Muscle layer of duodenum (tissue), 2 donors: ENCODE measurements around the gene MSH3.

ENCODE experiments used
- H3K27ac ChIP-seq: one replicate; pipeline ENCODE4 v1.7.0; 2013; ENCODE audit warnings: mild to moderate bottlenecking, low read length
- H3K27me3 ChIP-seq: one replicate; pipeline ENCODE4 v1.7.0; 2013; ENCODE audit warnings: low read depth, mild to moderate bottlenecking, control low read depth, low read length
- H3K36me3 ChIP-seq, 2 donors: one replicate each; pipeline ENCODE4 v1.7.0; 2013; ENCODE audit warnings: low read length in 2 of 2, control low read depth in 1 of 2, mild to moderate bottlenecking in 1 of 2; ENCODE audit not compliant: insufficient read depth in 2 of 2, control insufficient read depth in 1 of 2
- H3K4me1 ChIP-seq, 2 donors: one replicate each; pipeline ENCODE4 v1.7.0; 2013; ENCODE audit warnings: low read length in 2 of 2, mild to moderate bottlenecking in 2 of 2, control low read depth in 1 of 2, moderate library complexity in 1 of 2; ENCODE audit not compliant: insufficient read depth in 2 of 2, control insufficient read depth in 1 of 2
- H3K4me3 ChIP-seq, 2 donors: one replicate each; pipeline ENCODE4 v1.7.0; 2013; ENCODE audit warnings: low read length in 2 of 2, low read depth in 1 of 2, mild to moderate bottlenecking in 1 of 2
- H3K9me3 ChIP-seq, 2 donors: one replicate each; pipeline ENCODE4 v1.7.0; 2013; ENCODE audit warnings: low read length in 2 of 2, control low read depth in 1 of 2, mild to moderate bottlenecking in 1 of 2; ENCODE audit not compliant: control insufficient read depth in 1 of 2
- donor health status: healthy.

The MSH3 gene

DNA sequence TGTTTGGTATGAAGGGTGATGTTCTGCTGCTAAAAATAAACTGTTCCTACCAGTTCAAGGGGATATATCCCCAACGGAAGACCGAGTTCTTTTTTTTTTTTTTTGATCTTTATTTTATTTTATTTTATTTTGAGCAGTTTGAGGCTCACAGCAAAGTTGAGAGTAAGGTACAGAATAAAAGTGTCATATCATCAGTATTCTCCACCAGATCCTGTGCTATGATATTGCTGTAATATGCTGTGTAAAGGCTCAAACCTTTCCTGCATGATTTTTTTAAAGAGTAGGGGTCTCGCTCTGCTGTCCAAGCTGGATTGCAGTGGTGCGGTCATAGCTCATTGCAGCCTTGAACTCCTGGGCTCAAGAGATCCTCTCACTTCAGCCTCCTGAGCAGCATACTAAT, 35.2 kb downstream of the MSH3 start:
- Histone ChIP-seq H3K36me3 (no peaks in the 10 kb centered on the region), H3K27me3 (no peaks in the 10 kb centered on the region), H3K9me3 (no peaks in the 10 kb centered on the region), H3K27ac (no peak overlapping the region), H3K4me3 (no peak overlapping the region), H3K4me1 (no peaks in the 10 kb centered on the region)

GRCh38 chr5:80695666-80696065, 41.2 kb downstream of the MSH3 start:
- Histone ChIP-seq H3K27ac (no peak overlapping the region), H3K4me1 (no peaks in the 10 kb centered on the region), H3K9me3 (no peaks in the 10 kb centered on the region), H3K36me3 (no peaks in the 10 kb centered on the region), H3K4me3 (no peak overlapping the region), H3K27me3 (no peaks in the 10 kb centered on the region)

DNA sequence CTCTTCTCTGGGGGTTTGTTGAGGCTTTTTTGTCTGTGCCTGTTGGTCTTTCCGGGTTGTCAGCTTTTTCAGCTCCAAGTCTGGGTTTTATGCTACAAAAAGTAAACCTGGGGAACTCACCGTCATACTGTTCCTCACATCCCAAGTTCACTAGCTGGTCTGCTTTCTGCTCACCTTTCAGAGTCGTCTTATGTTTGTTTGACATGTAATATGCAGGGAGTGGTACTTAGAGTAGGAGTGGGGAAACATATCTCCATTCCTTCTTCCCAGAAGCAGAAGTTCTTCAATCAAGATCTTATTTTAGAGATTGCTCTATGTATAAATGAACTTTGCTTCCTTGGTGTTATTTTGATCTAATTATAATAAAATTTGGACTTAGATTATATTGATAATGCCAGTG, 42.0 kb downstream of the MSH3 start:
- H3K4me3 ChIP-seq: no peak overlapping the region
- peaks cover 3 to 5% of the 10 kb centered on the region in 2 donors for H3K36me3 ChIP-seq
- H3K4me1 ChIP-seq: no peaks in the 10 kb centered on the region
- H3K9me3 ChIP-seq: no peaks in the 10 kb centered on the region
- H3K27me3 ChIP-seq: no peaks in the 10 kb centered on the region
- no peak overlapping the region for H3K27ac ChIP-seq

DNA sequence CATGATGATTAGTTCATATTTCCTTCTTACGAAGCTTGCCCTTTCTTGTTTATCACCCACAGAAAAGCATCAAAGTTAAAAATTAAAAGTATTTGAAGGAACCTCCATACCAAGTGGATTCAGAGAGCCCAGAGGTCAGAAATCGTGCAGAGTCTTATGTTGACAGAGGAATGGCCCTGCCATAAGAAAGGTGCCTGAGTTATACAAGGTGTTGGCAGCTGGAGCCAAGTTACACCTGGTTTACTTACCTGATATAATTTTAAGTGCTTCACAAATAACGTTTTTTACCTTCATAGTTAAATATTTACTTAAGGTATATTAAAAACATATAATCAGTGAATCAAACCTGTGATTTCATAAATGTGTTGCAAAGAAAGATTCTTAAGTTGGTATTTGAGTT, 42.6 kb downstream of the MSH3 start:
- Histone ChIP-seq H3K9me3 (no peaks in the 10 kb centered on the region), H3K4me1 (no peaks in the 10 kb centered on the region), H3K27ac (no peak overlapping the region), H3K36me3 (peaks cover 3 to 8% of the 10 kb centered on the region in 2 donors), H3K27me3 (no peaks in the 10 kb centered on the region), H3K4me3 (no peak overlapping the region)

- no peak overlapping the region for H3K4me3 ChIP-seq
- H3K9me3 ChIP-seq: no peaks in the 10 kb centered on the region
- no peaks in the 10 kb centered on the region for H3K27me3 ChIP-seq
These were observed 43.9 kb downstream of the MSH3 start for GRCh38 chr5:80698369-80698768.

GRCh38 chr5:80701597-80701996, 47.1 kb downstream of the MSH3 start:
- Histone ChIP-seq H3K27me3 (no peaks in the 10 kb centered on the region), H3K4me1 (no peaks in the 10 kb centered on the region), H3K36me3 (peaks cover 14 to 19% of the 10 kb centered on the region in 2 donors), H3K4me3 (no peak overlapping the region), H3K27ac (no peak overlapping the region), H3K9me3 (no peaks in the 10 kb centered on the region)

More at GRCh38 chr5:80698369-80698768, 43.9 kb downstream of the MSH3 start:
- H3K27ac ChIP-seq: no peak overlapping the region
- H3K4me1 ChIP-seq: no peaks in the 10 kb centered on the region
- H3K36me3 ChIP-seq: peaks cover 3 to 14% of the 10 kb centered on the region in 2 donors

DNA sequence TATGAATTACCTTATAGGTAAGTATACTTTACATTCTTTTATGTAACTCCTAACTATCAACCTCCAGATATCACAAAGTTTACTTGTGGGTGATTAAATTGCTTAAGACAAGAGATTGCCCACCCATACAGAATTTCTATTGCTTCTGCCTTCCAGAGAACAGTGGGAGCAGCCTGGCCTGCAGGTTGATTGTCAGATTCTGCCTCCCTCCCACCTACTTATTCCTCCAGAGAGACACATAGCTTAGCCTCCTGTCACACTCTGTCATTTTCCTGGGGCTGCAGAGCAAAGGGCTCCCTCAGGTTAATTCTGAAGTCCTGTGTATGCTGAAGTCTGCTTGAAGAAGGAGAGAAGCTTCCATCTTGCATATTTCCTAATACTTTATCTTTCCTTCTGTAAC, 48.8 kb downstream of the MSH3 start:
- H3K27ac ChIP-seq: no peak overlapping the region

GRCh38 chr5:80703747-80704146, 49.3 kb downstream of the MSH3 start:
- Histone ChIP-seq H3K27me3 (no peaks in the 10 kb centered on the region), H3K4me1 (no peaks in the 10 kb centered on the region), H3K9me3 (no peaks in the 10 kb centered on the region), H3K36me3 (peaks cover 14 to 19% of the 10 kb centered on the region in 2 donors), H3K4me3 (no peak overlapping the region), H3K27ac (no peak overlapping the region)

More for the DNA sequence above, 48.8 kb downstream of the MSH3 start:
- Histone ChIP-seq H3K9me3 (no peaks in the 10 kb centered on the region), H3K27me3 (no peaks in the 10 kb centered on the region), H3K4me3 (no peak overlapping the region), H3K4me1 (no peaks in the 10 kb centered on the region), H3K36me3 (peaks cover 14 to 19% of the 10 kb centered on the region in 2 donors)

GRCh38 chr5:80704221-80704620, 49.8 kb downstream of the MSH3 start:
- Histone ChIP-seq H3K36me3 (peaks cover 14 to 19% of the 10 kb centered on the region in 2 donors), H3K27me3 (no peaks in the 10 kb centered on the region), H3K4me1 (no peaks in the 10 kb centered on the region), H3K9me3 (no peaks in the 10 kb centered on the region), H3K4me3 (no peak overlapping the region), H3K27ac (no peak overlapping the region)

- Histone ChIP-seq H3K27ac (no peak overlapping the region), H3K27me3 (no peaks in the 10 kb centered on the region), H3K9me3 (no peaks in the 10 kb centered on the region), H3K4me1 (no peaks in the 10 kb centered on the region), H3K36me3 (peaks cover 14 to 19% of the 10 kb centered on the region in 2 donors), H3K4me3 (no peak overlapping the region)
These were observed 50.8 kb downstream of the MSH3 start for GRCh38 chr5:80705216-80705769.

GRCh38 chr5:80705801-80706200, 51.3 kb downstream of the MSH3 start:
- Histone ChIP-seq H3K4me3 (no peak overlapping the region), H3K27me3 (no peaks in the 10 kb centered on the region), H3K27ac (no peak overlapping the region), H3K4me1 (no peaks in the 10 kb centered on the region), H3K9me3 (no peaks in the 10 kb centered on the region), H3K36me3 (peaks cover 14 to 19% of the 10 kb centered on the region in 2 donors)

DNA sequence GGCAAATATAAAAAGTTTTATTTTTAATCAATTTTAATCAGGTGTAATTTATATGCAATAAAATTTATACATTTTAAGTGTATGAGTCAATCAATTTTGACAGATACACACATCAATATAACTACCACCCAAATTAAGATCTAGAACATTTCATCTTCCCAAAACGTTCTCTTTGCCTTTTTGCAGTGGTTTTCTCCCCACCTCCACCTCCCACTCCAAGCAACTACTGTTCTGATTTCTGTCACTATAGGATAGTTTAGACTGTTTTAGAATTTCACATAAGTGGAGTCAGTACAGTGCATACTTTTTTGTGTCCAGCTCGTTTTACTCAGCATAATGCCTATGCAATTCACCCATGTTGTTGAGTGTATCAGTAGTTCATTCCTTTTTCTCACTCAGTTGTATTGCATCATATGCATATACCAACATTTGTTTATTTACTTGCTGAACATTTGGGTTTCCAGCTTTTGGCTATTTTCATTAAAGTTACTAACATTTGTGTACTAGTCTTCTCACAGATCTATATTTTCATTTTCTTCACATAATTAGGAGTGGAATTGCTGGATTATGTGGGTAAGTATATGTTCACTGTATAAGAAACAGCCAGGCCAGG, 52.5 kb downstream of the MSH3 start:
- Histone ChIP-seq H3K4me1 (no peaks in the 10 kb centered on the region), H3K4me3 (no peak overlapping the region), H3K27ac (no peak overlapping the region), H3K27me3 (no peaks in the 10 kb centered on the region), H3K36me3 (peaks cover 10 to 18% of the 10 kb centered on the region in 2 donors), H3K9me3 (no peaks in the 10 kb centered on the region)
